HUES6 (cell line): ENCODE results near the gene CDADC1.

Source experiments
- H3K27ac ChIP-seq: 2 replicates; pipeline ENCODE4 v1.7.0; 2013; ENCODE audit warnings: low read depth, mild to moderate bottlenecking, low read length, inconsistent platforms
- H3K27me3 ChIP-seq: 2 replicates; pipeline ENCODE4 v1.6.1; 2013; ENCODE audit warnings: low read length; ENCODE audit not compliant: control insufficient read depth, insufficient read depth
- H3K36me3 ChIP-seq: 2 replicates; pipeline ENCODE4 v1.6.1; 2013; ENCODE audit warnings: low read length; ENCODE audit not compliant: control insufficient read depth, insufficient read depth
- H3K4me1 ChIP-seq: 2 replicates; pipeline ENCODE4 v1.6.1; 2013; ENCODE audit warnings: low read length; ENCODE audit not compliant: control insufficient read depth, insufficient read depth
- H3K4me3 ChIP-seq: 2 replicates; pipeline ENCODE4 v1.5.1; 2013; ENCODE audit warnings: low read depth, low read length
- H3K9ac ChIP-seq: one replicate; pipeline ENCODE4 v1.6.1; 2013; ENCODE audit warnings: mild to moderate bottlenecking, low read length
- H3K9me3 ChIP-seq: 2 replicates; pipeline ENCODE4 v1.6.1; 2013; ENCODE audit warnings: low read depth, low read length; ENCODE audit not compliant: control insufficient read depth, insufficient read depth

Gene CDADC1

DNA sequence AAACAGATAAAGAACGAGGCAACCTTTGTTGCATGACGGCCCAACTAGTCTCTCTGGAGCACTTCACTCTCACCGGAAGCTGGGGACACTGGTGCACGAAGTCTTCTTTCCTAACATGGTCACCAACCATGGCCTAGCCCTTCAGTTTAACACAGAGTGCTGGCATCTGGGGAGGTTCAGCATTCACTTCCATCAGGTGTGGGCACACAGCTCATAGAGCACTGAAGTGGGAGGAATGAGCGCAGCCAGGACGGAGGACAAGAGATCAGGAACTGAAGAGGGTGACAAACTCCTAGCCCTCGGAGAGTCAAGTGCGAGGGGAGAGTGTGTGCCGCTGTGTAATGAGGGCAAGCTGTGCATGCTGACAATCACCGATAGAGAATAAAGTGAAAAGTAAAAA is 92.4 kb downstream of the CDADC1 start:
- Histone ChIP-seq H3K4me1 (no peaks in the 10 kb centered on the region), H3K27ac (no peak overlapping the region), H3K9ac (no peak overlapping the region), H3K9me3 (no peaks in the 10 kb centered on the region), H3K27me3 (no peaks in the 10 kb centered on the region), H3K36me3 (no peaks in the 10 kb centered on the region), H3K4me3 (no peak overlapping the region)

DNA sequence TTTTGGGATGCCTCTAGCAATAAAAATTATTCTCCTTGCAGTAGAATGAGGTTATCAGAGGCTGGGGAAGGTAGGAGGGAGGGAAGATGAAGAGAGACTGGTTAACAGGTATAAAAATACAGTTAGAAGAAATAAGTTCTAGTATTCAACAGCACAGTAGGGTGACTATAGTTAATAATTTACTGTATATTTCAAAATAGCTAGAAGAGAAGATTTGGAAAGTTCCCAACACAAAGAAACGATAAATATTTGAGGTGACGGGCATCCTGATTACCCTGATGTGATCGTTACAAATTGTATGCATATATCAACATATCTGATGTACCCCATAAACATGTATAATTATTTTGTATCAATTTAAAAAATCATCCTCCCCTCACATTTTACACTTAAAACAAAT is 93.8 kb downstream of the CDADC1 start:
- no peak overlapping the region for H3K27ac ChIP-seq
- H3K27me3 ChIP-seq, result no peaks in the 10 kb centered on the region
- H3K36me3 ChIP-seq, result no peaks in the 10 kb centered on the region
- no peak overlapping the region for H3K9ac ChIP-seq
- H3K9me3 ChIP-seq, result no peaks in the 10 kb centered on the region
- H3K4me1 ChIP-seq, result no peaks in the 10 kb centered on the region
- H3K4me3 ChIP-seq, result no peak overlapping the region

DNA sequence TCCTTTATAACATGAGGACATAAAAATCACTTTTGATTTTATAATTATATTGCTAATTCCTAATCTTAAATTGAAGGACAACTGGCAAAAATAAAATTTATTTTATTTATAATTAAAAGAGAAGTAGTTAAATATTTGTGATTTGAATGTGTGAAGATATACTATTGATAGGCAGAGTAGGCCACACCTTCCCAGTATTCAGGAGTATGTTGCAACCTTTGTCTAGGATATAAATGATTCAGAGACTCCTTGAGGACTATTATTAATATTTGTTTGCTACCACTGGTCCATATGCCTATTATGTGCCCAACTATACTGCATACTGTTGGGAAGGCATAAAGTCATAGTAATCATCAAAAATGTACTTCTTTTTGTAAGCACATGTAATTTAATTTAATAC is 94.2 kb downstream of the CDADC1 start:
- Histone ChIP-seq H3K36me3 (no peaks in the 10 kb centered on the region), H3K27me3 (no peaks in the 10 kb centered on the region), H3K4me3 (no peak overlapping the region), H3K27ac (no peak overlapping the region), H3K9me3 (no peaks in the 10 kb centered on the region), H3K4me1 (no peaks in the 10 kb centered on the region), H3K9ac (no peak overlapping the region)

DNA sequence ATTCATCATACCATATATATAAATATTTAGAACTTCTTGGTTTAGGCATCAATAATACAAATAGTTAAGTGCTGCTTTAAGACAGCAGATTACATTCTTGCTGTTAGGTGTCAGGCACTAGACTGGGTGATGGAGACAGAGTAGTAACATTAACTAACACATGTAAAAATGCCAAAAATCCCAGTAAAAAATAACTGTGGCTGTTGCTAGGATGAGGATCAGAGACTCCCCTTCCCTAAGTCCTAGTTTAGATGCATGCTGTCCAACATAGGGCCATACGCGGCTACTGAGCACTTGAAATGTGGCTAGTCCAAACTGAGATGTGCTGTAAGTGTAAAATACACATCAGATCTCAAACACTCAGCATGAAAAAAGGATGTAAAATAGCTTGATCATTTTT is 94.7 kb downstream of the CDADC1 start:
- Histone ChIP-seq H3K4me1 (0 out of 2 replicates have a peak, but pooled peaks cover under 1% of the 10 kb centered on the region), H3K27ac (no peak overlapping the region), H3K9ac (no peak overlapping the region), H3K9me3 (no peaks in the 10 kb centered on the region), H3K36me3 (no peaks in the 10 kb centered on the region), H3K4me3 (no peak overlapping the region), H3K27me3 (no peaks in the 10 kb centered on the region)
